Liver (tissue), 3 donors: ENCODE results near the gene SPECC1.

Source experiments
- ATF3 ChIP-seq: IDR thresholded peaks from 2 replicates; pipeline ENCODE4 v1.6.1; 2016; ENCODE audit warnings: antibody characterized with exemption
- CTCF ChIP-seq: fragments of 150-350 bp; IDR thresholded peaks from 2 replicates; pipeline ENCODE4 v1.5.1; 2017; ENCODE audit warnings: improper control_type of control experiment, low read depth, low read length; ENCODE audit not compliant: missing input control
- EGR1 ChIP-seq, 2 donors: IDR thresholded peaks; 2 replicates each; pipeline ENCODE4 v1.6.1; 2016 to 2018; ENCODE audit warnings: antibody characterized with exemption in 2 of 2, low read depth in 2 of 2
- JUND ChIP-seq, 2 donors: IDR thresholded peaks; 2 replicates each; pipeline ENCODE4 v1.6.1; 2016; ENCODE audit warnings: antibody characterized with exemption in 2 of 2
- MAX ChIP-seq: IDR thresholded peaks from 2 replicates; pipeline ENCODE4 v1.6.1; 2016; ENCODE audit warnings: antibody characterized with exemption
- RAD21 ChIP-seq, 2 donors: IDR thresholded peaks; 2 replicates each; pipeline ENCODE4 v1.6.1; 2016; ENCODE audit warnings: antibody characterized with exemption in 2 of 2, mild to moderate bottlenecking in 2 of 2
- REST ChIP-seq: IDR thresholded peaks from 2 replicates; pipeline ENCODE4 v1.6.1; 2016; ENCODE audit warnings: antibody characterized with exemption, mild to moderate bottlenecking
- RXRA ChIP-seq, 2 donors: IDR thresholded peaks; 2 replicates each; pipeline ENCODE4 v1.6.1; 2017 to 2018; ENCODE audit warnings: antibody characterized with exemption in 2 of 2, mild to moderate bottlenecking in 1 of 2
- SP1 ChIP-seq: IDR thresholded peaks from 2 replicates; pipeline ENCODE4 v1.6.1; 2018; ENCODE audit warnings: antibody characterized with exemption, mild to moderate bottlenecking
- TAF1 ChIP-seq: conservative IDR thresholded peaks from 2 replicates; pipeline ENCODE4 v1.6.1; 2016; ENCODE audit warnings: antibody characterized with exemption, mild to moderate bottlenecking
- YY1 ChIP-seq: IDR thresholded peaks from 2 replicates; pipeline ENCODE4 v1.6.1; 2016; ENCODE audit warnings: antibody characterized with exemption, mild to moderate bottlenecking
- donor health status: healthy.
- donor health status: healthy.

GRCh38 chr17:20033415-20033814 is 24.3 kb downstream of the SPECC1 start:
- TF ChIP-seq CTCF (no peak), MAX (no peak), SP1 (no peak), RXRA (IDR thresholded peaks at IDR 0.05) (no peak), JUND (IDR thresholded peaks at IDR 0.05) (no peak), REST (no peak), ATF3 (no peak), EGR1 (IDR thresholded peaks at IDR 0.05; ENCODE audit: low read depth in 2 of 2) (no peak), YY1 (no peak), TAF1 (no peak), RAD21 (IDR thresholded peaks at IDR 0.05) (no peak)
